GM18511 (cell line): Measurements from ENCODE around the gene ZMYM2.
"Not testable (repeated sequence)": the region's sequence is repeated elsewhere in the genome, so short reads cannot be mapped to it uniquely, and the experiment has no call there.

Experiments used
- ATAC-seq: cut with Tn5 transposase; IDR thresholded peaks from one replicate; pipeline ENCODE4 v1.9.1; 2021; ENCODE audit warnings: mild to moderate bottlenecking, moderate library complexity; ENCODE audit not compliant: unreplicated experiment

The ZMYM2 gene

DNA sequence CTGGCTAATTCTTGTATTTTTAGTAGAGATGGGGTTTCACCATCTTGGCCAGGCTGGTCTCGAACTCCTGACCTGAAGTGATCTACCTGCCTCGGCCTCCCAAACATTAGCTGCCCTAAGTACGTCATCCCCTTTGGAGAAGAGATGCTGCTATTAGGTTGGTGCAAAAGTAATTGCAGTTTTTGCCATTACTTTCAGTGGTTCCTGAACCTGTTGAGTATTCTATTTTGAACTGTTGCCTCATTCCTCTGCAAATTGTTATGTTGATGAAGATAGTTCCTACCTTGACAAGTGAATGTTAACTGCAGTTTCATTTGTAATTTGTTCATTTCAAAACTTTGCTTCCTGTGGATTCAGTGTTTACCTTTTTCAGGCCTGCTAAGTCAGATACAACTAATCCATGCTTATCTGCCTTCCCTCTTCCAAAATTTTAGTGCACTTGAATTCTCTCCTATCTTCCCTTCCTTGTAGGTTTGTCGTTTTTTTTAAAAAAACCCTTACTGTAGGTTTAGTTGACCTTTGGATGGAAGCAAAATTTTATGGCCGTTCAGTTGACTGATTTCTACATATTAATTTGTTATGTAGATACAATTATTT lies 24.0 kb downstream of the ZMYM2 start:
- ATAC-seq: no peak

- ATAC-seq: peak; percentile 87
Observed at GRCh38 chr13:19984430-19985218, 26.1 kb downstream of the ZMYM2 start.

DNA sequence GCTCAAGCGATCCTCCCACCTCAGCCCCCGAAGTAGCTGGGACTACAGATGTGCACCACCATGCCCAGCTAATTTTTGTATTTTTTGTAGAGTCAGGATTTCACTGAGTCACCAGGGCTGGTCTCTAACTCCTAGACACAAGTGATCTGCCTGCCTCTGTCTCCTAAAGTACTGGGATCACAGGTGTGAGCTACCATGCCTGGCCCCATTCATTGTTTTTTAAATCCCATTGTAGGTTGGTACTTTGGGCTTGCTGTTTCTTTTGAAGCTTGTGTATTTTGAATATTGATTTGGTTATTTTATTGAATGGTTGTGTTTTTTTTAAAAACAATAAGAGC lies 26.7 kb downstream of the ZMYM2 start:
- no peak for ATAC-seq

GRCh38 chr13:19991531-19991930 lies 33.0 kb downstream of the ZMYM2 start:
- ATAC-seq: no peak

DNA sequence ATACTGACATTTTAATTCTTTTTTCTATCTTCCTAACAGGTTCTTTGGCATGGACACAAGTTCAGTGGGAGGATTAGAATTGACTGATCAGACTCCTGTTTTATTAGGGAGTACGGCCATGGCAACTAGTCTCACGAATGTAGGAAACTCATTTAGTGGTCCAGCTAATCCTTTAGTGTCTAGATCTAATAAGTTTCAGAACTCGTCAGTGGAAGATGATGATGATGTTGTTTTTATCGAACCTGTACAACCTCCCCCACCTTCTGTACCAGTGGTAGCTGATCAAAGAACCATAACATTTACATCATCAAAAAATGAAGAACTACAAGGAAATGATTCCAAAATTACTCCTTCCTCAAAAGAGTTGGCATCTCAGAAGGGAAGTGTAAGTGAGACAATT lies 34.5 kb downstream of the ZMYM2 start:
- ATAC-seq: no peak

- ATAC-seq: no peak
Observed at GRCh38 chr13:19998960-19999359, 40.4 kb downstream of the ZMYM2 start.

DNA sequence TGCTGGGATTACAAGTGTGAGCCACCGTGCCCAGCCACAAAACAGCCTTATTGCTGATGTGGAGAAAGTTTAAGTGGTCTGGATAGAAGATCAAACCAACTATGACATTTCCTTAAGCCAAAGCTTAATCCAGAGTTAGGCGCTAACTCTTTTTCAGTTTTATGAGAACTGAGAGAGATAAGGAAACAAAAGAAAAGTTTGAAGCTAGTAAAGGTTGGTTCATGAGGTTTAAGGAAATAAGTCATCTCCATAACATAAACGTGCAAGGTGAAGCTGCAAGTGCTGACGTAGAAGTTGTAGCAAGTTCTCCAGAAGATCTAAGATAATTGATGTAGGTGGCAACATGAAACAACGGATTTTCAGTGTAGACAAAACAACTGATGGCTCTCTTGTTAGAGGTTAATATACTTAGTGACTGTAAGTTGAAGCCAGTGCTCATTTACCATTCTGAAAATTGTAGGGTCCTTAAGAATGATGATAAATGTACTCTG lies 41.6 kb downstream of the ZMYM2 start:
- ATAC-seq: no peak

DNA sequence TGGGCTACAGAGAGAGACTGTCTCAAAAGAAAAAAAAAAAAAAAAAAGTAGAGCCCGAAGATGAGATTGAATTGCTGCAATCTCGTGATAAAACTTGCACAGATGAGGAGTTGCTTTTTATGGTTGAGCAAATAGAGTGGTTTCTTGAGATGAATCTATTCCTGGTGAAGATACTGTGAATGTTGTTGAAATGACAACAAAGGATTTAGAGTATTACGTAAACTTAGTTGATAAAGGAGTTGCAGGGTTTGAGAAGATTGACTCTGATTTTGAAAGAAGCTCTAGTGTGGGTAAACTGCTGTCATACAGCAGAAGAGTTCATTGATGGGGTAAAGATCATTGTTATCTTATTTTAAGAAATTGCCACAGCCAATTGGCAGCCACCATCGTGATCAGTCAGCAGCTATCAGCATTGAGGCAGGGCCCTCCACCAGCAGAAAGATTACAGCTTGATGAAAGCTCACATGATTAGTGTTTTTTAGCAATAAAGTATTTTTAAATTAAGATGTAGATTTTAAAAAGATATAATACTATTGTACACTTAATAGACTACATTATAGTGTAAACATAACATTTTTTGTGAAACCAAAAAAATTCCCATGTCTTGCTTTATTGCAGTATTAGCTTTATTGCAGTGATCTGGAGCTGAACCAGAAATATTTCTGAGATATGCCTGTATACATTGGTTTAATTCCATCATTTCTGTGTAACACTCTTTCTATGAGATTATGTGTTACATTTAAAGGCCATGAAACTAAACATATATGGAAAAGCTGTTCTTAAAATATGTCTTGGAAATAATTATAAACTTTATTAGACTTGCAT lies 43.1 kb downstream of the ZMYM2 start:
- no peak for ATAC-seq

DNA sequence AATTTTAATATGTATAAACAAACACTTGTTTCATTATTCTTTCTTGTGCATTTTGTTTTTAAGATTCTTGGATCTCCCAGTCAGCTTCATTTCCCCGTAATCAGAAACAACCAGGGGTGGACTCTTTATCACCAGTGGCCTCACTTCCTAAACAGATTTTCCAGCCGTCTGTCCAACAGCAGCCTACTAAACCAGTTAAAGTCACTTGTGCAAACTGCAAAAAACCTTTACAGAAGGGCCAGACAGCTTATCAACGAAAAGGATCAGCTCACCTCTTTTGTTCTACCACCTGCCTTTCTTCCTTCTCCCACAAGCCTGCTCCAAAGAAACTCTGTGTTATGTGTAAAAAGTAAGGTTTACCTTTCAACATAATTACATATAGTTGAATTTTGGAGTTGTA lies 44.3 kb downstream of the ZMYM2 start:
- ATAC-seq: no peak

DNA sequence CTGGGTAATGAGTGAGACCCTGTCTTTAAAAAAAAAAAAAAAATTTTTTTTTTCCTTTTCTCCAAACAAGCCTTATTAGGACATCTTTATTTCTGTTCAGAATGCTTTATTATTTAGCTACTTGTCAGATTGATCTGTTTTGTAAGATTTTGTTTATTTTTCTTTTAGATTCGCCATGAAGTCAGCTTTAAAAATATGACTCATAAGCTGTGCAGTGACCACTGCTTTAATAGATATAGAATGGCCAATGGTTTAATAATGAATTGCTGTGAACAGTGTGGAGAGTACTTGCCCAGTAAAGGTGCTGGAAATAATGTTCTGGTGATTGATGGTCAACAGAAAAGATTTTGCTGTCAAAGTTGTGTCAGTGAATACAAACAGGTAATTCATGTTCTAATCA lies 47.7 kb downstream of the ZMYM2 start:
- no peak for ATAC-seq

DNA sequence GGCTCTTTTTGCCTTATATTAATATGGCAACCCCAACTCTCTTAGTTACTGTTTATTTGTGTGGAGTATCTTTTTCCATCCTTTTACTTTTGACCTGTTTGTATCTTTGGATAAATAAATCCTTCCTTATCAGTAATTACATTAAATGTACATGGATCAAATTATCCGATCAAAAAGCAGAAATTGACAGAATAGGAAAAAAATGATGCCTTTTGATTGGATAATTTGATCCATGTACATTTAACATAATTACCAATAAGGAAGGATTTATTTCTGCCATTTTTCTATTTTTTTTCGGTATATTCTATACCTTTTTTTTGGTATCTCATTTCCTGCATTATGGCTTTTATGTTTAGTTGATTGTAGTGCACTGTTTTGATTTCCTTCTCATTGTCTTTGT lies 57.2 kb downstream of the ZMYM2 start:
- ATAC-seq: no peak

- ATAC-seq: no peak
Observed at GRCh38 chr13:20016649-20017364, 58.3 kb downstream of the ZMYM2 start.

DNA sequence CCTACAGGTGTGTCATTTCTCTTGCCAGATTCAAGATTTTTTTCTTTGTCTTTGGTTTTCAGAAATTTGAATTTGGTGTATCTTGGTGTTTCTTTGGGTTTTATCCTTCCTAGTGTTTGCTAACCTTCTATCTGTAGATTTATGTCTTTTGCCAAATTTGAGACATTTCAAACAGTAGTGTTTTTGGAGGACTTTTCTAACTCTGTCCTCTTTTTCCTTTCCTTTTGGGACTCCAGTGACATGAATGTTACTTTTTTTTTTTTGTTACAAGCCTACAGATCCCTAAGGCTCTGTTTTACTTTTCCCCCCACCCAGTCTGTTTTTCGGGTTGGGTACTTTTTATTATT lies 58.8 kb downstream of the ZMYM2 start:
- no peak for ATAC-seq

- no peak for ATAC-seq
Observed at GRCh38 chr13:20019043-20019442, 60.5 kb downstream of the ZMYM2 start.

- ATAC-seq: no peak
Observed at GRCh38 chr13:20024702-20025101, 66.2 kb downstream of the ZMYM2 start.

- no peak for ATAC-seq
Observed at GRCh38 chr13:20028953-20029352, 70.4 kb downstream of the ZMYM2 start.

- no peak for ATAC-seq
Observed at GRCh38 chr13:20033486-20033885, 75.0 kb downstream of the ZMYM2 start.

DNA sequence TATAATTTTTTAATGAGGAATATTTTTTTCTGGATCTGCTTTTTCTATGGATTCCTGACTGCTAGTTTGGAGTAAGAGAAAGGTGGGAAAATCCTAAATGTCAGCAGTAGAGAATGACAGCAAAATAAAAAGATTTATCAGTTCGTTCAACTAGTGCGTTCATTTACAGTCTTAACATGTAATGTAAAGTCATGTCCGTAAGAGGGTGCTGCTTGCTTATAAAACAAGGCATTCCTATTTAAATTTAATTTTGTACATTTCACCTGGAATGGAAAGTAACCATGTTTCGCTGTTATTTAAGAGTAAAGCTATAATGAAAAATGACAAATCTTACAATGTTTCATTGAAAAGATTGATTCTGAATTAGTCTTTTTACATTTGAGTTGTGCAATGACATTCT lies 76.6 kb downstream of the ZMYM2 start:
- ATAC-seq: no peak

DNA sequence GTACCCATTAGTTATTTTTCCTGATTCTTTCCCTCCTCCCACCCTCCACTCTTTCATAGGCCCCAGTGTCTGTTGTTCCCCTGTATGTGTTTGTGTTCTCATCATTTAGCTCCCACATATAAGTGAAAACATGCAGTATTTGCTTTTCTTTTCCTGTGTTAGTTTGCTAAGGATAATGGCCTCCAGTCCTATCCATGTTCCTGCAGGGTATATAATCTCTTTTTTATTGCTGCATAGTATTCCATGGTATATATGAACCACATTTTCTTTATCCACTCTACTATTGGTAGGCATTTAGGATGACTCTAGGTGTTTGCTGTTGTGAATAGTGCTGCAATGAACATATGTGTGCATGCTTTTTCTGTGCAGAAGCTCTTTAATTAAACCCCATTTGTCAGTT lies 79.4 kb downstream of the ZMYM2 start:
- ATAC-seq: no peak

DNA sequence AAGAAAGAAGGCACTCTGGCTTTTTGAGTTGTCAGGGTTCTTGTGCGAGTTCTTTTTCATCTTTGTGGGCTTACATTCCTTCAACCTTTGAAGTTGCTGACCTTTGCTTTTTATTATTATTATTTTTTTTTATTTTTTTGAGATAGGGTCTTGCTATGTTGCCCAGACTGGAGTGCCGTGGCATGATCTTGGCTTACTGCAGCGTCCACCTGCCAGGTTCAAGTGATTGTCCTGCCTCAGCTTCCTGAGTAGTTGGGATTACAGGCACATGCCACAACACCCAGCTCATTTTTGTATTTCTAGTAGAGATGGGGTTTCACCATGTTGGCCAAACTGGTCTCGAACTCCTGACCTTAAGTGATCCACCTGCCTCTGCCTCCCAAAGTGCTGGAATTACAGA lies 84.1 kb downstream of the ZMYM2 start:
- not testable (repeated sequence) for ATAC-seq

- ATAC-seq: no peak
Observed at GRCh38 chr13:20043207-20043925, 84.8 kb downstream of the ZMYM2 start.
